ENCODE measurements around the gene NDUFAF2.

NDUFAF2 gene

GRCh38 chr5:61123145-61123544, 178.1 kb downstream of the NDUFAF2 start:
- no CpG with 5 or more reads among the region's 4 CpGs for whole genome bisulfite sequencing, 2 donors (ENCODE audit: extremely low coverage in 2 of 2, insufficient read length in 2 of 2, insufficient replicate concordance in 1 of 2)
- Histone ChIP-seq H3K36me3 (replicated peaks in 1 of 2; ENCODE audit: control insufficient read depth in 2 of 2, insufficient read depth in 2 of 2, low read length in 2 of 2) (no peaks in the 10 kb centered on the region), H3K4me3 (ENCODE audit: low read length in 2 of 2) (no peak overlapping the region), H3K18ac (ENCODE audit: low read length) (no peak overlapping the region), H3K9ac (ENCODE audit: low read depth, low read length, poor library complexity) (no peak overlapping the region), H3K79me1 (ENCODE audit: low read depth, low read length) (no peaks in the 10 kb centered on the region), H3K4me2 (ENCODE audit: insufficient read depth, low read length, poor library complexity, severe bottlenecking) (no peak overlapping the region), H2BK120ac (ENCODE audit: low read depth, low read length) (no peak overlapping the region), H2AK5ac (ENCODE audit: low read depth, low read length) (no peak overlapping the region), H4K91ac (ENCODE audit: low read depth, low read length, poor library complexity) (no peak overlapping the region), H2BK15ac (ENCODE audit: low read length) (no peak overlapping the region), H3K9me3 (replicated peaks in 1 of 2; ENCODE audit: control insufficient read depth in 2 of 2, insufficient read depth in 1 of 2, low read depth in 1 of 2, low read length in 2 of 2) (no peaks in the 10 kb centered on the region), H3K14ac (ENCODE audit: low read length) (no peak overlapping the region), H3K27ac (replicated peaks; ENCODE audit: low read length) (no peak overlapping the region), H3K4me1 (ENCODE audit: control insufficient read depth in 2 of 2, insufficient read depth in 1 of 2, low read depth in 1 of 2, low read length in 2 of 2) (no peaks in the 10 kb centered on the region), H4K8ac (ENCODE audit: low read depth, low read length) (no peak overlapping the region), H3K23ac (ENCODE audit: low read depth, low read length, poor library complexity) (no peak overlapping the region), H3K4ac (ENCODE audit: low read length) (no peak overlapping the region), H2BK12ac (ENCODE audit: low read length) (no peak overlapping the region), H2AFZ (ENCODE audit: low read length) (no peak overlapping the region), H3K27me3 (ENCODE audit: control insufficient read depth in 3 of 3, insufficient read depth in 3 of 3, low read depth in 1 of 3, low read length in 3 of 3) (no peaks in the 10 kb centered on the region), H2BK5ac (ENCODE audit: low read length) (no peak overlapping the region)
- DNase-seq (ENCODE audit: low spot score) = no peak

- Histone ChIP-seq H2BK5ac (ENCODE audit: low read length) (no peak overlapping the region), H3K27ac (replicated peaks; ENCODE audit: low read length) (no peak overlapping the region), H2AK5ac (ENCODE audit: low read depth, low read length) (no peak overlapping the region), H4K8ac (ENCODE audit: low read depth, low read length) (no peak overlapping the region), H2AFZ (ENCODE audit: low read length) (no peak overlapping the region), H3K4me2 (ENCODE audit: insufficient read depth, low read length, poor library complexity, severe bottlenecking) (no peak overlapping the region), H3K27me3 (ENCODE audit: control insufficient read depth in 3 of 3, insufficient read depth in 3 of 3, low read depth in 1 of 3, low read length in 3 of 3) (no peaks in the 10 kb centered on the region), H2BK12ac (ENCODE audit: low read length) (no peak overlapping the region), H3K9me3 (replicated peaks in 1 of 2; ENCODE audit: control insufficient read depth in 2 of 2, insufficient read depth in 1 of 2, low read depth in 1 of 2, low read length in 2 of 2) (no peaks in the 10 kb centered on the region), H3K4me3 (ENCODE audit: low read length in 2 of 2) (no peak overlapping the region), H3K4me1 (ENCODE audit: control insufficient read depth in 2 of 2, insufficient read depth in 1 of 2, low read depth in 1 of 2, low read length in 2 of 2) (peaks cover 0 to 5% of the 10 kb centered on the region in 2 donors), H3K23ac (ENCODE audit: low read depth, low read length, poor library complexity) (no peak overlapping the region), H3K18ac (ENCODE audit: low read length) (no peak overlapping the region), H4K91ac (ENCODE audit: low read depth, low read length, poor library complexity) (no peak overlapping the region), H2BK15ac (ENCODE audit: low read length) (no peak overlapping the region), H3K79me1 (ENCODE audit: low read depth, low read length) (no peaks in the 10 kb centered on the region), H3K14ac (ENCODE audit: low read length) (no peak overlapping the region), H3K36me3 (replicated peaks in 1 of 2; ENCODE audit: control insufficient read depth in 2 of 2, insufficient read depth in 2 of 2, low read length in 2 of 2) (no peaks in the 10 kb centered on the region), H3K9ac (ENCODE audit: low read depth, low read length, poor library complexity) (no peak overlapping the region), H2BK120ac (ENCODE audit: low read depth, low read length) (no peak overlapping the region), H3K4ac (ENCODE audit: low read length) (no peak overlapping the region)
- no CpG with 5 or more reads among the region's 2 CpGs for WGBS, 2 donors (ENCODE audit: extremely low coverage in 2 of 2, insufficient read length in 2 of 2, insufficient replicate concordance in 1 of 2)
- no peak for DNase-seq (ENCODE audit: low spot score)
These were observed 185.3 kb downstream of the NDUFAF2 start for GRCh38 chr5:61130289-61130688.

DNA sequence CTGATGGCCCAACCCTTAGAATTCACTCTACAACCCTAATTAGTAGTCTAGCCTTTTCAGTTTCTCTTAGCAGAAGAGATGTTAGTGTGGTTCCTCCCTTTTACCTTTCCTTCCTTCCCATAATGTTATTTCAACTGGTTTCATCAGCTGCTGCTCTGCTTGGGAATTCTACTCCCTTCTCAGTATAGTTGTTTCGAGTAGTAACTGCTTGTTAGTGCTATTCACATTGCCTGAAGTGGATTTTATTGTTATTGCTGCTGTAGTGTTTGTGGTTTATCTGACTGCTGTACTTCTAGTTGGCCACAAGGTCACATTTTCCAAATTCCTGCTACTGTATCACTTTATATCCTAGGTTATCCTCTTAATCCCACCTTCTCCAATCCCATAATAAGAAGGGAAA, 187.6 kb downstream of the NDUFAF2 start:
- H3K23ac ChIP-seq (ENCODE audit: low read depth, low read length, poor library complexity) = no peak overlapping the region
- H3K36me3 ChIP-seq (replicated peaks in 1 of 2; ENCODE audit: control insufficient read depth in 2 of 2, insufficient read depth in 2 of 2, low read length in 2 of 2) = no peaks in the 10 kb centered on the region
- no peak overlapping the region for H3K4me2 ChIP-seq (ENCODE audit: insufficient read depth, low read length, poor library complexity, severe bottlenecking)
- H2BK15ac ChIP-seq (ENCODE audit: low read length) = no peak overlapping the region
- no peaks in the 10 kb centered on the region for H3K9me3 ChIP-seq (replicated peaks in 1 of 2; ENCODE audit: control insufficient read depth in 2 of 2, insufficient read depth in 1 of 2, low read depth in 1 of 2, low read length in 2 of 2)
- H2BK120ac ChIP-seq (ENCODE audit: low read depth, low read length) = no peak overlapping the region
- no peaks in the 10 kb centered on the region for H3K79me1 ChIP-seq (ENCODE audit: low read depth, low read length)
- peaks cover 0 to 5% of the 10 kb centered on the region in 2 donors for H3K4me1 ChIP-seq (ENCODE audit: control insufficient read depth in 2 of 2, insufficient read depth in 1 of 2, low read depth in 1 of 2, low read length in 2 of 2)
- no peak overlapping the region for H3K27ac ChIP-seq (replicated peaks; ENCODE audit: low read length)
- H3K4ac ChIP-seq (ENCODE audit: low read length) = no peak overlapping the region
- no peak overlapping the region for H2AFZ ChIP-seq (ENCODE audit: low read length)
- no peak overlapping the region for H3K18ac ChIP-seq (ENCODE audit: low read length)
- no peaks in the 10 kb centered on the region for H3K27me3 ChIP-seq (ENCODE audit: control insufficient read depth in 3 of 3, insufficient read depth in 3 of 3, low read depth in 1 of 3, low read length in 3 of 3)
- H3K14ac ChIP-seq (ENCODE audit: low read length) = no peak overlapping the region
- no peak overlapping the region for H4K8ac ChIP-seq (ENCODE audit: low read depth, low read length)
- no peak overlapping the region for H2BK5ac ChIP-seq (ENCODE audit: low read length)
- no peak for DNase-seq (ENCODE audit: low spot score)
- WGBS, 2 donors (ENCODE audit: extremely low coverage in 2 of 2, insufficient read length in 2 of 2, insufficient replicate concordance in 1 of 2) = no CpG with 5 or more reads among the region's 1 CpG
- H3K4me3 ChIP-seq (ENCODE audit: low read length in 2 of 2) = no peak overlapping the region
- no peak overlapping the region for H2BK12ac ChIP-seq (ENCODE audit: low read length)
- no peak overlapping the region for H2AK5ac ChIP-seq (ENCODE audit: low read depth, low read length)
- no peak overlapping the region for H4K91ac ChIP-seq (ENCODE audit: low read depth, low read length, poor library complexity)
- H3K9ac ChIP-seq (ENCODE audit: low read depth, low read length, poor library complexity) = no peak overlapping the region

DNA sequence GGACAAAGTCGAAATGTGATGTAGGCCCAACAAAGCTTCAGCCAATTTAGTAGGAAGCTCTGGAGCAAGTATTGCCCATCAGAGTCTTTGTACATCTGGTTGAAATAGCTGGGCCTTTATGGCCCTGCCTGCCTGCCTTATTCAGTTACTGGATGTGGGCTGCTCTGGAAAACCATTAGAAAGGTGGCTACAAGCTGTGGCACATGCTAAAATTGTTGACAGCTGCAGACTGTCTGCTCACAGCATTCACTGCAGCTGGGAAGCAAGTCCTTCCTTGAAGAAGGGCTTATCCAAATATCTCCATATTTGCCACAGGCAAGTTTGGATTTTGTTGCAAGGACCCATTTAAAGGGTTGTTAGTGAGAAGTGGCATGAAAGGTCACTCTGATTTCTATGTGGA, 192.8 kb downstream of the NDUFAF2 start:
- Histone ChIP-seq H3K18ac (ENCODE audit: low read length) (no peak overlapping the region), H3K4me2 (ENCODE audit: insufficient read depth, low read length, poor library complexity, severe bottlenecking) (no peak overlapping the region), H2BK120ac (ENCODE audit: low read depth, low read length) (no peak overlapping the region), H4K91ac (ENCODE audit: low read depth, low read length, poor library complexity) (no peak overlapping the region), H2BK12ac (ENCODE audit: low read length) (no peak overlapping the region), H3K14ac (ENCODE audit: low read length) (no peak overlapping the region), H2BK15ac (ENCODE audit: low read length) (no peak overlapping the region), H3K79me1 (ENCODE audit: low read depth, low read length) (no peaks in the 10 kb centered on the region), H3K36me3 (replicated peaks in 1 of 2; ENCODE audit: control insufficient read depth in 2 of 2, insufficient read depth in 2 of 2, low read length in 2 of 2) (no peaks in the 10 kb centered on the region), H3K27me3 (ENCODE audit: control insufficient read depth in 3 of 3, insufficient read depth in 3 of 3, low read depth in 1 of 3, low read length in 3 of 3) (no peaks in the 10 kb centered on the region), H3K9ac (ENCODE audit: low read depth, low read length, poor library complexity) (no peak overlapping the region), H3K27ac (replicated peaks; ENCODE audit: low read length) (no peak overlapping the region), H3K4me3 (ENCODE audit: low read length in 2 of 2) (no peak overlapping the region), H4K8ac (ENCODE audit: low read depth, low read length) (no peak overlapping the region), H2AFZ (ENCODE audit: low read length) (no peak overlapping the region), H3K23ac (ENCODE audit: low read depth, low read length, poor library complexity) (no peak overlapping the region), H2BK5ac (ENCODE audit: low read length) (no peak overlapping the region), H3K4me1 (ENCODE audit: control insufficient read depth in 2 of 2, insufficient read depth in 1 of 2, low read depth in 1 of 2, low read length in 2 of 2) (peaks cover 0 to 6% of the 10 kb centered on the region in 2 donors), H3K4ac (ENCODE audit: low read length) (no peak overlapping the region), H3K9me3 (replicated peaks in 1 of 2; ENCODE audit: control insufficient read depth in 2 of 2, insufficient read depth in 1 of 2, low read depth in 1 of 2, low read length in 2 of 2) (no peaks in the 10 kb centered on the region), H2AK5ac (ENCODE audit: low read depth, low read length) (no peak overlapping the region)
- no CpG with 5 or more reads among the region's 1 CpG for WGBS, 2 donors (ENCODE audit: extremely low coverage in 2 of 2, insufficient read length in 2 of 2, insufficient replicate concordance in 1 of 2)
- DNase-seq (ENCODE audit: low spot score) = no peak
